Cerebellar nuclear complex (tissue), 1 donor: ENCODE measurements around the gene GCSAM.
"Not testable (repeated sequence)": the region's sequence is repeated elsewhere in the genome, so short reads cannot be mapped to it uniquely, and the experiment has no call there.

ENCODE experiments used
- DNase-seq, 2 experiments: peaks; one replicate each; lab custom pipeline; 2025; lab: John Stamatoyannopoulos, UW

The GCSAM gene

GRCh38 chr3:112072387-112073060 lies 60.5 kb downstream of the GCSAM start:
- not testable (repeated sequence) for DNase-seq
